Measurements from ENCODE around the gene NRXN2.

NRXN2 gene

GRCh38 chr11:64723117-64723906 lies at the start of gene NRXN2:
Gene NRXN2, minus strand, starts transcription at chr11:64723197. Its CDS starts 9,498 bp downstream, at chr11:64713699.
- peak; percentile 87 for DNase-seq

GRCh38 chr11:64772303-64773018 lies 49.5 kb upstream of the NRXN2 start:
- no peak for DNase-seq

- no peak for DNase-seq
Observed at GRCh38 chr11:64771861-64772260, 48.9 kb upstream of the NRXN2 start.

- no peak for DNase-seq
Observed at GRCh38 chr11:64770120-64770519, 47.1 kb upstream of the NRXN2 start.

GRCh38 chr11:64769283-64769682 lies 46.3 kb upstream of the NRXN2 start:
- no peak for DNase-seq

GRCh38 chr11:64768300-64768694 lies 45.3 kb upstream of the NRXN2 start:
- DNase-seq, result no peak

- DNase-seq, result peak; percentile 71
Observed at GRCh38 chr11:64767344-64768299, 44.6 kb upstream of the NRXN2 start.

- DNase-seq, result no peak
Observed at GRCh38 chr11:64766881-64767280, 43.9 kb upstream of the NRXN2 start.

- DNase-seq, result no peak
Observed at GRCh38 chr11:64765851-64766665, 43.1 kb upstream of the NRXN2 start.

GRCh38 chr11:64765291-64765850 lies 42.4 kb upstream of the NRXN2 start:
- DNase-seq, result no peak

- DNase-seq, result no peak
Observed at GRCh38 chr11:64764753-64765152, 41.8 kb upstream of the NRXN2 start.

- DNase-seq, result peak; percentile 75
Observed at GRCh38 chr11:64764040-64764611, 41.1 kb upstream of the NRXN2 start.

- no peak for DNase-seq
Observed at GRCh38 chr11:64763526-64764039, 40.6 kb upstream of the NRXN2 start.

- DNase-seq, result peak; percentile 39
Observed at GRCh38 chr11:64762674-64763525, 39.9 kb upstream of the NRXN2 start.

- no peak for DNase-seq
Observed at GRCh38 chr11:64762277-64762673, 39.3 kb upstream of the NRXN2 start.

- DNase-seq, result no peak
Observed at GRCh38 chr11:64760759-64761420, 37.9 kb upstream of the NRXN2 start.

- DNase-seq, result no peak
Observed at GRCh38 chr11:64759722-64760719, 37.0 kb upstream of the NRXN2 start, which contains the start of gene PYGM. Gene PYGM, minus strand, starts transcription at chr11:64759974. Its CDS starts 76 bp downstream, at chr11:64759898.

GRCh38 chr11:64759131-64759721 lies 36.2 kb upstream of the NRXN2 start:
- DNase-seq, result no peak

Measured in CD4-positive, alpha-beta T cell treated with Interleukin-15 for 1 hour (primary cell).